OCI-LY7 (cell line): Measurements from ENCODE around the gene AMBP. TPM values are rescaled to one million over a fixed set of nuclear protein-coding genes. Genes with fewer than 3 reads are reported as not detected.

Experiments
- BruUV-seq: library from RNA; stranded (reverse); fragments of 400-500 nt; replicated peaks from 2 replicates; lab custom pipeline; 2021; lab: Mats Ljungman, UMichigan
- CTCF ChIA-PET: fragments of 300-600 bp; sonication (Branson Sonifier 250); formaldehyde crosslinking; loops from one replicate; lab custom pipeline; 2022; ENCODE audit warnings: antibody characterized with exemption; ENCODE audit not compliant: unreplicated experiment; lab: Charles Lee
- POLR2A ChIA-PET: fragments of 300-600 bp; sonication (Branson Sonifier 250); formaldehyde crosslinking; loops from one replicate; lab custom pipeline; 2022; ENCODE audit warnings: antibody characterized with exemption; lab: Charles Lee
- DNase-seq: peaks from one replicate; pipeline ENCODE4 v3.0.0-alpha.2; 2015; ENCODE audit warnings: low spot score
- H2AFZ ChIP-seq: fragments of 200-600 bp; sonication (generic), shearing (Covaris generic); 2 replicates; pipeline ENCODE4 v1.6.1; 2014; ENCODE audit warnings: mild to moderate bottlenecking, antibody characterized with exemption, low read length, moderate library complexity
- H3K27ac ChIP-seq: fragments of 200-600 bp; sonication (generic); 2 replicates; pipeline ENCODE4 v1.5.1; 2014; ENCODE audit warnings: mixed run types, low read depth, mild to moderate bottlenecking, moderate library complexity, low read length, inconsistent platforms; ENCODE audit not compliant: poor library complexity, severe bottlenecking
- H3K36me3 ChIP-seq: fragments of 200-600 bp; sonication (generic); 2 replicates; pipeline ENCODE4 v1.6.1; 2014; ENCODE audit warnings: mild to moderate bottlenecking, antibody characterized with exemption, low read length, moderate library complexity, mixed read lengths; ENCODE audit not compliant: insufficient read depth
- H3K4me1 ChIP-seq: fragments of 200-600 bp; sonication (generic); 2 replicates; pipeline ENCODE4 v1.5.1; 2014; ENCODE audit warnings: mild to moderate bottlenecking, low read length; ENCODE audit not compliant: insufficient read depth, poor library complexity, severe bottlenecking
- H3K4me2 ChIP-seq: fragments of 200-600 bp; sonication (generic); 2 replicates; pipeline ENCODE4 v1.6.1; 2014; ENCODE audit warnings: mild to moderate bottlenecking, low read length
- H3K4me3 ChIP-seq: fragments of 200-600 bp; sonication (generic); 2 replicates; pipeline ENCODE4 v1.5.1; 2014; ENCODE audit warnings: mild to moderate bottlenecking, low read depth, low read length; ENCODE audit not compliant: poor library complexity, severe bottlenecking
- H3K79me2 ChIP-seq: fragments of 200-600 bp; sonication (generic); 2 replicates; pipeline ENCODE4 v1.6.1; 2016; ENCODE audit warnings: low read depth, mild to moderate bottlenecking, low read length, moderate library complexity, mixed read lengths; ENCODE audit not compliant: insufficient read depth
- H3K9me2 ChIP-seq: fragments of 200-600 bp; sonication (generic); 2 replicates; pipeline ENCODE4 v1.6.1; 2016; ENCODE audit warnings: mild to moderate bottlenecking, low read length, mixed read lengths; ENCODE audit not compliant: insufficient read depth
- H3K9me3 ChIP-seq: fragments of 200-600 bp; sonication (generic); 2 replicates; pipeline ENCODE4 v1.6.1; 2014; ENCODE audit warnings: mild to moderate bottlenecking, mixed run types, low read length, mixed read lengths
- H4K20me1 ChIP-seq: fragments of 200-600 bp; sonication (generic); 2 replicates; pipeline ENCODE4 v1.6.1; 2014; ENCODE audit warnings: mild to moderate bottlenecking, antibody characterized with exemption, low read length, moderate library complexity, mixed read lengths; ENCODE audit not compliant: insufficient read depth
- EZH2phosphoT487 ChIP-seq: fragments of 200-600 bp; sonication (generic); IDR thresholded peaks from 2 replicates; pipeline ENCODE4 v1.6.1; 2018; ENCODE audit warnings: low read depth, borderline replicate concordance, mild to moderate bottlenecking, mixed run types, antibody characterized with exemption, low read length, moderate library complexity, mixed read lengths
- intact Hi-C: fragments of 100-400 bp; cut with micrococcal nuclease; formaldehyde crosslinking; loops from one replicate; pipeline ENCODE4 v1.10.0; 2022; ENCODE audit not compliant: unreplicated experiment
- total RNA-seq, 2 experiments: library from RNA; depleted of rRNA in 1 of 2; stranded (reverse); fragments of >200 nt in 1 of 2; shearing (Covaris generic) in 1 of 2; gene quantifications; 2 replicates each; pipeline ENCODE4 v1.2.3, GENCODE V29; 2014 to 2022
- TF ChIP-seq, protein P1 (sequence below): fragments of 200-600 bp; sonication (generic); conservative IDR thresholded peaks from 2 replicates; pipeline ENCODE4 v1.5.1; 2014; ENCODE audit warnings: mild to moderate bottlenecking, antibody characterized with exemption, low read length, moderate library complexity, mixed read lengths

AMBP gene
- total RNA-seq, 2 experiments from 2014 or later: not detected

DNA sequence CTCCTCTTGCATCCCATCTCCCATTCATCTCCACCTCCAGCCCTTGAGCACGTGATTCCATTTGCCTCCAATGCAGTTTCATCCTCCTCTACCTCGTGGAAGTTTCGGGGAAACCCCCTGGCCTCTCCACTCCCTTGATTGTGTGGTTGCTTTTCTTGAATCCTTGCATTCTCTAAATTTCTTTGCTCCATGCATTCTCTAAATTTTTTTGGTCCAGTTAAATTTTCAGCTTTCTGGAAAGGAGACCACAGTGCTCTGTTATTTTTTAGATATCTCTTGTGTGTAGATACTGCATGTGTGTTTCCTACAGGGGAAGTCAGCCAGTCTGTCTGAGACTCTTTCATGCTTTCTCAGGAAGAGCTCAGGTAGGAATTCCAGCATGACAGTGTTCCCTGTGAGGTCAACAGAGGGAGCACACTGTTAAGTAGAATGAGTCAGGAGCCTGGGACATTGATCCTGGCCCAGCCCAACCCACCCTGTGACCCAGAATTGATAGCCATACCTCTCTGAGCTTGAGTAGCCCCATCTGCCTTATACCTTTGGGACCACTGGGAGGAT lies 52.8 kb downstream of the AMBP start:
- ChIA-PET POLR2A (no interaction called here), CTCF (interaction anchor here (0.6 kb wide), 2 partner anchors 172 to 920 kb away, joined by 5 to 15 read pairs; no protein-coding TSS in a partner anchor)
- H3K36me3 ChIP-seq: no peaks in the 10 kb centered on the region
- no peaks in the 10 kb centered on the region for H4K20me1 ChIP-seq
- no peak overlapping the region for H2AFZ ChIP-seq
- H3K4me2 ChIP-seq: no peak overlapping the region
- TF ChIP-seq, protein P1, sequence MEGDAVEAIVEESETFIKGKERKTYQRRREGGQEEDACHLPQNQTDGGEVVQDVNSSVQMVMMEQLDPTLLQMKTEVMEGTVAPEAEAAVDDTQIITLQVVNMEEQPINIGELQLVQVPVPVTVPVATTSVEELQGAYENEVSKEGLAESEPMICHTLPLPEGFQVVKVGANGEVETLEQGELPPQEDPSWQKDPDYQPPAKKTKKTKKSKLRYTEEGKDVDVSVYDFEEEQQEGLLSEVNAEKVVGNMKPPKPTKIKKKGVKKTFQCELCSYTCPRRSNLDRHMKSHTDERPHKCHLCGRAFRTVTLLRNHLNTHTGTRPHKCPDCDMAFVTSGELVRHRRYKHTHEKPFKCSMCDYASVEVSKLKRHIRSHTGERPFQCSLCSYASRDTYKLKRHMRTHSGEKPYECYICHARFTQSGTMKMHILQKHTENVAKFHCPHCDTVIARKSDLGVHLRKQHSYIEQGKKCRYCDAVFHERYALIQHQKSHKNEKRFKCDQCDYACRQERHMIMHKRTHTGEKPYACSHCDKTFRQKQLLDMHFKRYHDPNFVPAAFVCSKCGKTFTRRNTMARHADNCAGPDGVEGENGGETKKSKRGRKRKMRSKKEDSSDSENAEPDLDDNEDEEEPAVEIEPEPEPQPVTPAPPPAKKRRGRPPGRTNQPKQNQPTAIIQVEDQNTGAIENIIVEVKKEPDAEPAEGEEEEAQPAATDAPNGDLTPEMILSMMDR: no peak
- TF ChIP-seq EZH2phosphoT487: no peak
- no peak overlapping the region for H3K4me3 ChIP-seq
- no peaks in the 10 kb centered on the region for H3K79me2 ChIP-seq
- intact Hi-C loops: no loop called here
- DNase-seq: no peak
- no peaks in the 10 kb centered on the region for H3K4me1 ChIP-seq
- H3K27ac ChIP-seq: no peak overlapping the region
- peaks cover 6% of the 10 kb centered on the region; the same call in 1 of the 2 replicates for H3K9me3 ChIP-seq
- BruUV-seq: no TSS peak
- H3K9me2 ChIP-seq: no peaks in the 10 kb centered on the region

- no peaks in the 10 kb centered on the region for H3K36me3 ChIP-seq
- no peak for DNase-seq
- no peaks in the 10 kb centered on the region for H3K4me1 ChIP-seq
- BruUV-seq: no TSS peak
- ChIA-PET POLR2A (no interaction called here), CTCF (no interaction called here)
- H3K4me2 ChIP-seq: no peak overlapping the region
- H3K9me2 ChIP-seq: no peaks in the 10 kb centered on the region
- H3K9me3 ChIP-seq: peaks cover 6% of the 10 kb centered on the region; the same call in 1 of the 2 replicates
- H4K20me1 ChIP-seq: no peaks in the 10 kb centered on the region
- H3K79me2 ChIP-seq: no peaks in the 10 kb centered on the region
- no peak overlapping the region for H3K27ac ChIP-seq
- TF ChIP-seq EZH2phosphoT487: no peak
- TF ChIP-seq, protein P1: no peak
- no peak overlapping the region for H2AFZ ChIP-seq
- H3K4me3 ChIP-seq: no peak overlapping the region
- intact Hi-C loops: no loop called here
Measured at GRCh38 chr9:114023961-114024360, 54.1 kb downstream of the AMBP start.

- Histone ChIP-seq H3K4me2 (no peak overlapping the region), H3K79me2 (no peaks in the 10 kb centered on the region), H4K20me1 (no peaks in the 10 kb centered on the region), H3K9me2 (no peaks in the 10 kb centered on the region), H3K27ac (no peak overlapping the region), H3K4me1 (no peaks in the 10 kb centered on the region), H3K9me3 (peaks cover 6% of the 10 kb centered on the region; the same call in 1 of the 2 replicates), H3K36me3 (no peaks in the 10 kb centered on the region), H3K4me3 (no peak overlapping the region), H2AFZ (no peak overlapping the region)
- no TSS peak for BruUV-seq
- TF ChIP-seq, protein P1: no peak
- TF ChIP-seq EZH2phosphoT487: no peak
- ChIA-PET CTCF (no interaction called here), POLR2A (no interaction called here)
- no peak for DNase-seq
- intact Hi-C loops: no loop called here
Measured at GRCh38 chr9:114021578-114021977, 56.5 kb downstream of the AMBP start.
